ENCODE measurements around the gene MON1B. TPM values are rescaled to one million over a fixed set of nuclear protein-coding genes. Genes with fewer than 3 reads are reported as not detected.

The MON1B gene
- total RNA-seq, 4 donors from 2014 or later = 18.4 to 35.4 (median 22.3) TPM

DNA sequence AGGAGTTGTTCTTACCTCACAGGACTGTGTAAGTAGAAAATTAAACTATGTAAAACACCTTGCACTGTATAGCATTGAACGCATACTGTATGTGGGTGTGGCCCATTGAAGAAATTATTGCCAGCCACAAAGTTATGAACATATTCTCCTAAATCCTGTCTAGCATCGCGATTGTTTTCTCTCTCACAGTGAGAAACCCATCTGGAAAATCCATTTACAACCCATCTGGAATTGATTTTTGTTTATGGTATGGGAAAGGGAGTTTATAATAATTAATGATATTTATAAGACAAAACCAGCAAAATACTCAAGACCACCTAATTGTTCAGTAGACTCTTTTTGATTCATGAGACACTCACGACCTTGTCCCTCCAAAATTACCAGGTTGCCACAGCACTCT is 22.1 kb upstream of the MON1B start:
- no peak for TF ChIP-seq CTCF (IDR thresholded peaks at IDR 0.05; ENCODE audit: low read depth)

DNA sequence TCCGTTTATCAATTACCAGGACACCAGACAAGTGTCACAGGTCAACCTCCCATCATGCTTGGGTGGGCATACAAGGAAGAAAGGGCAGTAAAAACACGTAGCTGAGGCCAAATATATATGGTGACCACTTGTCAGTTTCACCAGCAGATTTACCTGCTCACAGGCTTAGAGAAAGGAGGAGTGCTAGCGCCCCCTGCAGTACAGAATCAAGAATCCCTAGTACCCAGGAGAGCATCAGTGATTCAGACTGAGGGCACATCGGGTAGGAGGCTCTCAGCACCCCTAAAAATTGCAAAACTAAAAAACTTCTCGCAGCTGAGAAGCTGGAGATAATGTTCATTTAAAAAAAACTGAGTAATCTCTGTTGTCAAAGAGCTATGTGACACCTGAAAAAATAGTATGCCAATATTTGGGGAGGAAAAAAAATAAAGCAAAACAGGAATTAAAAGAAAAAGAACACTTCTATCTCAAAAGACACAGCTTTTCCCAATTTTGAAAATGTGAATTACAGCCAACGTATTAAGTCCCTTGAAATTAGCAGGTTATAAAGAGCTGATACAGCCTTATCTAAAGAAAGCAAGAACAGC is 21.2 kb upstream of the MON1B start:
- TF ChIP-seq CTCF (IDR thresholded peaks at IDR 0.05; ENCODE audit: low read depth) = no peak

DNA sequence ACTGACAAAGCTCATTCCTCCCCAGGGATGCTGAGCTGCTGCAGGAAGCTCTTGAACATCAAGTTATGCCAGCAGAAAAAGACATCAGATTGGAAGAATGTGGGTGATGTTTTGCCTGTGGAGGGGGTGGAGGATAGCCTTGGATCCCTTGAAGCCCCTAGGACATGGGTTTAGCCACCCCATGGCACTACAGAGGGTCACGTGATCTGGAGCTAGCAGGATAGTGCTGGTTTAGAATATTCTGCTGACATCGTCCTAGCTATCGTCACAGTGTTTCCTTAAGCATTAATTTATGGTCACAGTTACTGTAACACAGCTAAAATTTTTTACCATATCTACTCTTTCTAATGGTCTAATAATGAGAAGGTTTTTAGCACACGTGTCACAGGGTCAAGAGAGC is 20.2 kb upstream of the MON1B start:
- no peak for TF ChIP-seq CTCF (IDR thresholded peaks at IDR 0.05; ENCODE audit: low read depth)

DNA sequence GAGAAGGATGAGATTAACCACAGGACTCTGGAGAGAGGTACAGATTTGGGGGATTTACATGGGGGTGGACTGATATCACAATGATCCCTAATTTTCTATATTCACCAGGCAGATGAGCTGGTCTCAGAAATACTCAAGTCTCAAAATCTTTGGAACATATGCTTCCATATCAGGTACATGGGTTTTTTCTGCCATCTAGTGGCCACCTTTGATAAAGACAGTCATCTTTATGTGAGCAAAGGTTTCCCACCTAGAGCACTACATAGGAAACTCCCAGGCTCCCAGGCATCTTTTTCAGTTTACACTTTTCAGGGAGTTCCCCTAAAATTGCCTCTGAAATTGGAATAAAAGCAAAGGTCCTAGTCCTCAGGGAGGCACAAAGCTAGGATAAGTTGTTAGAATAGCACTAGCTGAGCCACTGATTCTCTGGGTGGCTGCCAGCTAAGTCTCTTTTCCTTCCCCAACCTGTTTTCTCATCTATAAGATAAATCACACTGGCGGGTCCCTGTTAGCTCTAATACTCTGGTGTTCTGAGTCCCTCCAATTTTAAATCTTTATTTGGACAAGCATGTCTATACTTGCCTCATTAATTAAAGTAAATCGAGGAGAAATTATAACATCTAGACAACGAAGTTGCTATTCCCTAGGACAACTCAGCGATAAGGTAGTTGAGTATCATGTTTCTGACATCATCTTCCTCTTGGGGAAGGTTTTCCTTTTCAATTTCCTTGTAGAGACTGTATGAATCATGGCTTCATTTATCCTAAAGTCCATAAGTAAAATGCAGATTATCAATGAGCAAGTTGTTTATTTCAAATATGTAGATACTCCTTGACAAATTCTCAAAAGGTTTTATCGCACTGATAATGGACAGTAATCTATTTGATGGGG is 19.0 kb upstream of the MON1B start:
- no peak for TF ChIP-seq CTCF (IDR thresholded peaks at IDR 0.05; ENCODE audit: low read depth)

DNA sequence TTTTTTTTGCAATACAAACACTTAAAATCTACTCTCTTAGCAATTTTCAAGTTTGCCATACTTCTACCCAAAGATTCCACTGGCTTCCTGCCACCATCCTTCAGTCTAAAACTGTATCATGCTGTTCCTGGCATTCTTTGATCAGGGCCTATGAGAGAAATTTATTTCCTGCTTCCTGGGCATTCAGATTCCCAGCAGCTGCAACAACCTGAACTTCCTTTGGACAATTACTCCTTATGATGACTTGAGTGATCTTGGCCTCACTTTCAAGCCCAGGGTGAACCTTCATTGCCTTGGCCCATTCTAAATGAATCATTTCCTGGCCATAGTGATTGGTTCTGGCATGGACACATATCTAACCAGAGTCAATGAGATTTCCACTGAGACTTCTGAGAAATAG is 18.0 kb upstream of the MON1B start:
- TF ChIP-seq CTCF (IDR thresholded peaks at IDR 0.05; ENCODE audit: low read depth) = no peak

DNA sequence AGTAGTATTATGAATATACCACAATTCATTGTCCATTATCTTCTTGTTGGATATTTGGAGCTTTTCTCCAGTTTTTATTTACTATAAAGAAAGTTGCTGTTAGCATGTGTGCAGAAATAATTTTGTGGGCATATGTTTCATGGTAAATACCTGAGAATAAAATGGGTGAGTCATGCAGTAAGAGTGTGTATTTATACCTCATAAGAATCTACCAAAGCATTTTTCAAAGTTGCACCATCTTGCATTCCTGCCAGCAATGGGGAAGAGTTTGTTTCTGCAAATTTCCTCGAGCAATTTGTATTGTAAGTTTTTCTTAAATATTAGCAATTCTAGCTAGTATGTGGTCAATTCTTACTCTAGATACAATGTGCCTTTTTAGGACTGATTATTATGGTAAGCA is 7.9 kb upstream of the MON1B start:
- TF ChIP-seq CTCF (IDR thresholded peaks at IDR 0.05; ENCODE audit: low read depth) = no peak

GRCh38 chr16:77190190-77190477 is 856 bp upstream of the MON1B start:
- TF ChIP-seq CTCF (IDR thresholded peaks at IDR 0.05; ENCODE audit: low read depth) = no peak

Data from subcutaneous adipose tissue (tissue), 4 donors.